Left ventricle myocardium superior (tissue), 1 donor: Measurements from ENCODE around the gene BACE1. TPM values are rescaled to one million over a fixed set of nuclear protein-coding genes. Genes with fewer than 3 reads are reported as not detected.
"Not testable (repeated sequence)": the region's sequence is repeated elsewhere in the genome, so short reads cannot be mapped to it uniquely, and the experiment has no call there.

Experiments
- ATAC-seq: fragments of 200-7000 bp; cut with Tn5 transposase; one replicate; pipeline ENCODE4 v1.9.1; 2020; ENCODE audit warnings: mild to moderate bottlenecking, moderate library complexity
- DNase-seq: peaks from one replicate; pipeline ENCODE4 v3.0.0-alpha.2; 2020
- intact Hi-C: fragments of 100-400 bp; cut with micrococcal nuclease; formaldehyde crosslinking; loops from one replicate; pipeline ENCODE4 v1.11.0; 2022
- total RNA-seq: library from RNA; stranded (reverse); fragmentation: NEBNext Ultra II Directional; extraction: Animal tissue kit (Norgen Biotek cat#: 25700); gene quantifications from one replicate; pipeline ENCODE4 v1.2.1, GENCODE V29; 2021
- donor health status: DM: no; HTN: yes; CAD: no; lungs with severe emphysema.

Gene BACE1
- total RNA-seq, 1 donor from 2014 or later, result 14.9 TPM

GRCh38 chr11:117282956-117283355 is 33.1 kb downstream of the BACE1 start:
- intact Hi-C loops, result no loop called here

GRCh38 chr11:117281869-117282268 is 34.2 kb downstream of the BACE1 start:
- ATAC-seq, result no peak
- intact Hi-C loops, result no loop called here
- no peak for DNase-seq

More at GRCh38 chr11:117282956-117283355, 33.1 kb downstream of the BACE1 start:
- DNase-seq, result no peak
- ATAC-seq, result no peak

GRCh38 chr11:117281159-117281558 is 34.9 kb downstream of the BACE1 start:
- ATAC-seq, result no peak
- intact Hi-C loops, result no loop called here
- no peak for DNase-seq

DNA sequence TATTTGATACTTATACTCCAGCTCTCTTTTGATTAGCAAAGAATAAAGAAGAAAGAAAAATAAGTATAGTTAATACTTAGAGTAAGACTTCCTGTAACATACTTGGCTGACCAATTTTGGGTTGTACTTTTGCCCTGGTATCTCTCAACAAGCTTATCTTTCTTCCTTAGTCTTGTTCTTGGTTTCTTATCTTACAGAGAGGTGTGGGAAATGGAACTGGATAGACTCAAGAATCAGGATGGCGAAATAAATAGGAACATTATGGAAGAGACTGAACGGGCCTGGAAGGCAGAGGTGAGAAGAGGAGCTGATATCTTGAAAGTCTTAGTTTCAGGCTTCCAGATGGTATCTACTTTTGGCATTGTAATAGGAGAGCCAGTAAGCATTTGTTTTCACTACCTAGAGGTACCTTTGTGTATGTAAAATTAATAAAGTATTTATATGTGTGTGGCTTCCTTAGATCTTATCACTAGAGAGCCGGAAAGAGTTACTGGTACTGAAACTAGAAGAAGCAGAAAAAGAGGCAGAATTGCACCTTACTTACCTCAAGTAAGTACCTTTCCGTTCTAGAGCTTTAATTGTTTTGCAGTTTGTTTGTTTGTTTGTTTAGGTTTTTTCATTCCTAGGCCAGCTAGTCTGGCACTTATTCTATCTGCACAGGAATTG is 36.2 kb downstream of the BACE1 start:
- DNase-seq (no peak), ATAC-seq (no peak)
- intact Hi-C loops, result no loop called here

DNA sequence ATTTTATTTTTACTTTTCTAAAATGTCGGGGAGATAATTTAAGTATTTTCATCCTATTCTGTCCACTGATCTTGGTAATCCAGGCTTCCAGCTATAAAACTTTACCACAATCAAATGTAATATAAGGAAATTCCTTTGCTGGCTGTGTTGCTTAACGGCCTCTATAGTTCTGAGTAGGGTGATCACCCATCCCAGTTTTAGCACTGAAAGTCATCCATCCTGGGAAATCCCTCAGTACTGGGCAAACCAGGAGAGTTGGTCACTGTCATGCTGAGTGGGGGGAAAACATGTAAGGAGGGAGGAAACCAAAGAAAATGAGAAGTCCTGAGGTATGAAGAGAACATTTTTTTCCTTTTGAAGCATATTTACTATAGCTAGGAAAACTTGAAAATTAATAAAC is 37.7 kb downstream of the BACE1 start:
- ATAC-seq (no peak), DNase-seq (no peak)
- intact Hi-C loops, result no loop called here

GRCh38 chr11:117273550-117274289 is 42.3 kb downstream of the BACE1 start:
- DNase-seq, result no peak
- ATAC-seq, result no peak
- intact Hi-C loops, result no loop called here

DNA sequence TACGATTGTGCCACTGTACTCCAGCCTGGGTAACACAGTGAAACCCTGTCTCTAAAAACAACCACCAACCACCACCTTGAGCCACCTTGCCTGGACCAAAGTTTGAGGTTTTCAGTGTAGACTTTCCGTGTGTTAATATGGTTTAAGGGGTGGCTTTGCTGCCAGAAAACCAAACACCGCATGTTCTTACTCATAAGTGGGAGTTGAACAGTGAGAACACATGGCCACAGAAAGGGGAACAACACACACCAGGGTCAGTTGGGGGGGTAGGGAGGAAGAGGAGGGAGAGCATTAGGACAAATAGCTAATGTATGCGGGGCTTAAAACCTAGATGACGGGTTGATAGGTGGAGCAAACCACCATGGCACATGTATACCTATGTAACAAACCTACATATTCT is 43.9 kb downstream of the BACE1 start:
- ATAC-seq, DNase-seq, intact Hi-C loops: not testable (repeated sequence)

GRCh38 chr11:117271208-117271607 is 44.8 kb downstream of the BACE1 start:
- ATAC-seq (no peak), DNase-seq (no peak)
- intact Hi-C loops, result no loop called here

DNA sequence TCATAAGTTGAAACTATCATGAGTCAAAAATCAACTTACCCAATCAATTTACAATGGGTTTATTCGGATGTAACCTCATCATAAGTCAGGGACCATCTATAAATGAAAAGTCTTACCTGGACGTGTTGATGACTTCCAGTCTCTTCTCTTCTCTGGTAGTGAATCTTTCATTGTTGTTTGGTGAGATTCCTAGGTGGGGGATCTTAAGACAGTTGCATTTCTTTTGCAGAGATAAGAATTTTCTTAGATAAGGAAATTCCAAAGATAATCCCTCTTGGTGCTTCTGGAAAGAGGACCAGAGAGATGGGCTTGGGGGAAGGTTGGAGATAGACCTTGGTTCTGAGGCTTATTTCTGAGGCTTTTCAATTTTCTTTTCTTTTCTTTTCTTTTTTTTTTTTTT is 46.2 kb downstream of the BACE1 start:
- intact Hi-C loops, result no loop called here
- no peak for ATAC-seq
- no peak for DNase-seq

DNA sequence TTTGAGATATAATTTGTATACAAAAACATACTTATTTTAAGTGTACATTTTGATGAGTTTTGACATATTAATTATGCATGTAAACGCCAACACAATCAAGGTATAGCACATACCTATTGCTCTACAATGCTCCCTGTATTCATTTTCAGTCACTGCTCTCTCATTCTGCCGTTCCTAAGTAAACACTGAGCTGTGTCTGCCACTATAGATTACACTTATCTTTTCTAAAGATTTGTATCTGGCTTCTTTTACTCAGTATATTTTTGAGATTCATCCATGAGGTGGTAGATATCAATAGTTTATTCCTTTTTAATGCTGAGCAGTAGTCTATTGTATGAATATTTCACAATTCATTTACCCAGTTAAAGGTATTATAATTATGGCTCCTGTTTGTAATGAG is 50.3 kb downstream of the BACE1 start:
- intact Hi-C loops, result no loop called here
- no peak for ATAC-seq
- DNase-seq, result no peak

GRCh38 chr11:117264624-117265323 is 51.3 kb downstream of the BACE1 start:
- DNase-seq, ATAC-seq, intact Hi-C loops: not testable (repeated sequence)

DNA sequence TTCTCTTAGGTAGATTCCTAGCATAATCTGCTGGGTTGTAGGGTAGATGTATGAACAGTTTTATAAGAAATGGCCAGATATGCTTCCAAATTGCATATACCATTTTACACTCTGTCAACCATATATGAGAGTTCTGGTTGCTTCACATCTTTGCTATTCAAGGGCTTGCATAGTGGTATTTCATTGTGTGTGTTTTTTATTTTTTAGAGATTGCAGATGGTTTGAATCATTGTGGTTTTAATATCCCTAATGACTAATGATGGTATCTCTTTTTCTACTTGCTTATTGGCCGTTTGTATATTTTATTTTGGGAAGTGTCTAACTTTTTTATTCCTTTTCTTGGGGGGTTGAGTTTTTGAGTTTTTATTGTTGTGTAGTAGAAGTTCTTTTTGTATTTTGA is 56.6 kb downstream of the BACE1 start:
- intact Hi-C loops, result no loop called here
- ATAC-seq (no peak), DNase-seq (no peak)

- ATAC-seq, result no peak
- no peak for DNase-seq
- intact Hi-C loops, result no loop called here
Observed at GRCh38 chr11:117258576-117258975, 57.5 kb downstream of the BACE1 start.

- intact Hi-C loops, result no loop called here
- no peak for DNase-seq
- no peak for ATAC-seq
Observed at GRCh38 chr11:117256573-117256972, 59.5 kb downstream of the BACE1 start.

DNA sequence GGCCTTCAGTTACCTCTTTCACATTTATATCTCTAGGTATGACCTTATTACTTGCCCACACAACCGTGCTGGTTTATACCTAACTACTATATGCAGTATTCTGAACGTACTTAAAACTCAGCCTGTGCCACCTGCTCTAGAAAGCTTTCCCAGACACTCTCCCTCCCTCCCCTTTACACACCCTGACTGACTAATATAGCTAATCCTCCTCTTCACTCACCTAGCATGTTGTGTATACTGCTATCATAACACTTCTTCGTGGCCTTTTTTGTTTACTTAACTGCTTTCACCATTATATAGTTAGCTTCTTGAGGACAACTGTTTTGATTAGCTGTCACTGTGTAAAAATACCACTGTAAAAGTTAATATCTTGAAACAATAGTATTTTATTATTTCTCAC is 60.1 kb downstream of the BACE1 start:
- ATAC-seq, result no peak

DNA sequence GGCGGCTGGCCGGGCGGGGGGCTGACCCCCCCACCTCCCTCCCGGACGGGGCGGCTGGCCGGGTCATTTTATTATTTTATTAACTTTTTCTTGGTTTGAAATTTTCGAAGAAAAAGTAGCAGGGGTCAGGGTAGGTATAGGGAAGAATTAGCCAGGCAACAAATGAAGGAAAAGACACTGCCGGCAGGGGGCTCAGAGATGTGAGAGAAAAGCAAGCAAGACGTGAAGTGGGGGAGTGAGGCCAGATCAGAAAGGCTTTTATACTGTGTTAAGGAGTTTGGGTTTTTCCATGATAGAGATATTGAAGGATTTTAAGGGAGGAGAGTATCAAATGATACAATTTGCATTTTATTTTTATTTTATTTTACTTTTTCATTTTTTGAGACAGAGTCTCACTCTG is 64.5 kb downstream of the BACE1 start:
- ATAC-seq (no peak), DNase-seq (no peak)
- intact Hi-C loops, result no loop called here

More for the DNA sequence above, 60.1 kb downstream of the BACE1 start:
- intact Hi-C loops, result no loop called here
- DNase-seq, result no peak

- intact Hi-C loops, result no loop called here
- ATAC-seq (no peak), DNase-seq (no peak)
Observed at GRCh38 chr11:117249571-117249970, 66.5 kb downstream of the BACE1 start.

DNA sequence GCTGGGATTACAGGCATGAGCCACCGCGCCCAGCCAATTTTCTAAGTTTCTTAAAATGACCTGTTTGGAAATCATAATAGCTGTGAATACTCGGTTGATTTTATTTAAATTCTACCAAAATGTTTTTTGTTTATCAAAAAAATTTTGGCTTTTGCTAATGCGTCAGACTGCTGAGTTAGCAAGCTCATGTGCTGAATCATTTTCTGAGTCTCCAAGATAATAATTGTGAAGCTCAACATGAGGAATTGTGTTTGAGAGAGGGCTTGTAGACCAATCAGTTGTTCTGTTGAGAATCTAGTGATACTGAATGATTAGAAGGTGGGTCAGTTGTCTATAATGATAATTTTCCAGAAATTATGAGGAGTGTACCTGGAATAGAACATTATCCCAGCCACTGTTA is 67.7 kb downstream of the BACE1 start:
- no peak for ATAC-seq
- intact Hi-C loops, result no loop called here
- DNase-seq, result no peak

GRCh38 chr11:117239295-117239694 is 76.8 kb downstream of the BACE1 start:
- DNase-seq, result no peak
- no peak for ATAC-seq
- intact Hi-C loops, result no loop called here

- no peak for ATAC-seq
- intact Hi-C loops, result no loop called here
- DNase-seq, result no peak
Observed at GRCh38 chr11:117238221-117238620, 77.8 kb downstream of the BACE1 start.
